ENCODE results near the gene CHRNA10.

- TF ChIP-seq EZH2 (IDR thresholded peaks at IDR 0.05; ENCODE audit: borderline replicate concordance, low read depth, low read length, severe bottlenecking) = no peak
- no peak for TF ChIP-seq CTCF (IDR thresholded peaks at IDR 0.05; ENCODE audit: borderline replicate concordance, extremely low read depth, low read length, poor library complexity, severe bottlenecking)
Observed at GRCh38 chr11:3700410-3700809, 29.2 kb upstream of the CHRNA10 start.

Data from DND-41 (cell line).